Measurements from ENCODE around the gene ADAM10. TPM values are rescaled to one million over a fixed set of nuclear protein-coding genes. Genes with fewer than 3 reads are reported as not detected.

ADAM10 gene
- total RNA-seq, 2 experiments from 2014 or later, result 61.9 to 103 TPM

GRCh38 chr15:58639992-58640391 lies 109.5 kb downstream of the ADAM10 start:
- no TSS peak for BruUV-seq (replicated peaks)
- TF ChIP-seq EZH2phosphoT487 (IDR thresholded peaks at IDR 0.05; ENCODE audit: borderline replicate concordance, low read depth, low read length), result no peak
- TF ChIP-seq, protein P1, sequence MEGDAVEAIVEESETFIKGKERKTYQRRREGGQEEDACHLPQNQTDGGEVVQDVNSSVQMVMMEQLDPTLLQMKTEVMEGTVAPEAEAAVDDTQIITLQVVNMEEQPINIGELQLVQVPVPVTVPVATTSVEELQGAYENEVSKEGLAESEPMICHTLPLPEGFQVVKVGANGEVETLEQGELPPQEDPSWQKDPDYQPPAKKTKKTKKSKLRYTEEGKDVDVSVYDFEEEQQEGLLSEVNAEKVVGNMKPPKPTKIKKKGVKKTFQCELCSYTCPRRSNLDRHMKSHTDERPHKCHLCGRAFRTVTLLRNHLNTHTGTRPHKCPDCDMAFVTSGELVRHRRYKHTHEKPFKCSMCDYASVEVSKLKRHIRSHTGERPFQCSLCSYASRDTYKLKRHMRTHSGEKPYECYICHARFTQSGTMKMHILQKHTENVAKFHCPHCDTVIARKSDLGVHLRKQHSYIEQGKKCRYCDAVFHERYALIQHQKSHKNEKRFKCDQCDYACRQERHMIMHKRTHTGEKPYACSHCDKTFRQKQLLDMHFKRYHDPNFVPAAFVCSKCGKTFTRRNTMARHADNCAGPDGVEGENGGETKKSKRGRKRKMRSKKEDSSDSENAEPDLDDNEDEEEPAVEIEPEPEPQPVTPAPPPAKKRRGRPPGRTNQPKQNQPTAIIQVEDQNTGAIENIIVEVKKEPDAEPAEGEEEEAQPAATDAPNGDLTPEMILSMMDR (conservative IDR thresholded peaks at IDR 0.05; ENCODE audit: low read length), result no peak
- Histone ChIP-seq H3K36me3 (ENCODE audit: insufficient read depth, low read length) (peaks cover 59% of the 10 kb centered on the region), H3K4me2 (ENCODE audit: low read length) (no peak overlapping the region), H4K20me1 (ENCODE audit: insufficient read depth, low read length) (no peaks in the 10 kb centered on the region), H2AFZ (ENCODE audit: low read length) (no peak overlapping the region), H3K9me2 (ENCODE audit: insufficient read depth, low read length) (no peaks in the 10 kb centered on the region), H3K79me2 (ENCODE audit: insufficient read depth, low read depth, low read length) (no peaks in the 10 kb centered on the region), H3K4me3 (ENCODE audit: low read depth, low read length, poor library complexity, severe bottlenecking) (no peak overlapping the region), H3K9me3 (ENCODE audit: low read length) (no peaks in the 10 kb centered on the region), H3K4me1 (ENCODE audit: insufficient read depth, low read length, poor library complexity, severe bottlenecking) (no peaks in the 10 kb centered on the region), H3K27ac (ENCODE audit: low read depth, low read length, poor library complexity, severe bottlenecking) (no peak overlapping the region)
- ChIA-PET POLR2A (interaction anchor here (0.6 to 1.0 kb wide), 3 partner anchors 10 to 367 kb away, joined by 3 read pairs; no protein-coding TSS in a partner anchor), CTCF (ENCODE audit: unreplicated experiment) (no interaction called here)
- no peak for DNase-seq (ENCODE audit: low spot score)
- intact Hi-C loops (cut with micrococcal nuclease; ENCODE audit: unreplicated experiment), result no loop called here

- Histone ChIP-seq H3K36me3 (ENCODE audit: insufficient read depth, low read length) (peaks cover 59% of the 10 kb centered on the region), H2AFZ (ENCODE audit: low read length) (no peak overlapping the region), H3K9me3 (ENCODE audit: low read length) (no peaks in the 10 kb centered on the region), H3K79me2 (ENCODE audit: insufficient read depth, low read depth, low read length) (no peaks in the 10 kb centered on the region), H3K4me2 (ENCODE audit: low read length) (no peak overlapping the region), H3K27ac (ENCODE audit: low read depth, low read length, poor library complexity, severe bottlenecking) (no peak overlapping the region), H3K4me1 (ENCODE audit: insufficient read depth, low read length, poor library complexity, severe bottlenecking) (no peaks in the 10 kb centered on the region), H3K4me3 (ENCODE audit: low read depth, low read length, poor library complexity, severe bottlenecking) (no peak overlapping the region), H3K9me2 (ENCODE audit: insufficient read depth, low read length) (no peaks in the 10 kb centered on the region), H4K20me1 (ENCODE audit: insufficient read depth, low read length) (no peaks in the 10 kb centered on the region)
- ChIA-PET CTCF (ENCODE audit: unreplicated experiment) (no interaction called here), POLR2A (interaction anchor here (0.6 to 1.0 kb wide), 5 partner anchors 9 to 1333 kb away, joined by 3 to 4 read pairs (median 3); no protein-coding TSS in a partner anchor)
- no peak for TF ChIP-seq EZH2phosphoT487 (IDR thresholded peaks at IDR 0.05; ENCODE audit: borderline replicate concordance, low read depth, low read length)
- TF ChIP-seq, protein P1 (conservative IDR thresholded peaks at IDR 0.05; ENCODE audit: low read length), result no peak
- BruUV-seq (replicated peaks), result no TSS peak
- DNase-seq (ENCODE audit: low spot score), result no peak
- intact Hi-C loops (cut with micrococcal nuclease; ENCODE audit: unreplicated experiment), result no loop called here
Measured at GRCh38 chr15:58639002-58639756, 110.3 kb downstream of the ADAM10 start.

DNA sequence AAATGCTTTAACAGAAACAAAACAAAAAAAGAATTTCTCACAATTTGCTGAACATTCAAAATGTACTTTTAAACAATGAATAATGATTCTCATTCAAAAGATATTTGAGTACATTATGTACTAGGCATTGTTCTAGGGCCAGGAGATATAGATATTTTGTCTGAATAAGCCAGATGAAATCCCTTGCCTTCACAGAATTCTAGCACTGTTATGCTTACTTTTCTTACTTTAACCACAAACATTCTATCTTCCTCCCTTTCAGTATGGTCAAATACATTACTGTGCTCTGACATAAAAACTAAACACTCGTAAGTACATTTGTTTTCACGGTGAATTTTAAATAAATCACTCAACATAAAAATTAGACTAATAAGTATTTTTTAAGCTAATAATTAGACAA lies 116.7 kb downstream of the ADAM10 start:
- ChIA-PET POLR2A (interaction anchor here (0.6 kb wide), 1 partner anchor 1033 kb away, joined by 3 read pairs; no protein-coding TSS in a partner anchor), CTCF (ENCODE audit: unreplicated experiment) (no interaction called here)
- no peak overlapping the region for H2AFZ ChIP-seq (ENCODE audit: low read length)
- no peak for DNase-seq (ENCODE audit: low spot score)
- no TSS peak for BruUV-seq (replicated peaks)
- H3K27ac ChIP-seq (ENCODE audit: low read depth, low read length, poor library complexity, severe bottlenecking), result no peak overlapping the region
- H3K9me2 ChIP-seq (ENCODE audit: insufficient read depth, low read length), result no peaks in the 10 kb centered on the region
- peaks cover 13% of the 10 kb centered on the region for H3K4me1 ChIP-seq (ENCODE audit: insufficient read depth, low read length, poor library complexity, severe bottlenecking)
- intact Hi-C loops (cut with micrococcal nuclease; ENCODE audit: unreplicated experiment), result no loop called here
- H3K4me2 ChIP-seq (ENCODE audit: low read length), result no peak overlapping the region
- H3K79me2 ChIP-seq (ENCODE audit: insufficient read depth, low read depth, low read length), result no peaks in the 10 kb centered on the region
- H3K4me3 ChIP-seq (ENCODE audit: low read depth, low read length, poor library complexity, severe bottlenecking), result no peak overlapping the region
- TF ChIP-seq, protein P1 (conservative IDR thresholded peaks at IDR 0.05; ENCODE audit: low read length), result no peak
- TF ChIP-seq EZH2phosphoT487 (IDR thresholded peaks at IDR 0.05; ENCODE audit: borderline replicate concordance, low read depth, low read length), result no peak
- no peaks in the 10 kb centered on the region for H4K20me1 ChIP-seq (ENCODE audit: insufficient read depth, low read length)
- no peaks in the 10 kb centered on the region for H3K9me3 ChIP-seq (ENCODE audit: low read length)
- peaks cover 57% of the 10 kb centered on the region for H3K36me3 ChIP-seq (ENCODE audit: insufficient read depth, low read length)
